Activated T-cell treated with anti-CD3 and anti-CD28 coated beads for 24 hours (primary cell): ENCODE results near the gene CXorf65.

Experiments used
- DNase-seq: peaks from one replicate; pipeline ENCODE4 v3.0.0-alpha.2; 2020; ENCODE audit warnings: low read depth

Gene CXorf65

GRCh38 chrX:71106427-71106826 is at the start of gene CXorf65:
Gene CXorf65, minus strand, starts transcription at chrX:71106740. Its CDS starts 184 bp downstream, at chrX:71106556.
- no peak for DNase-seq

GRCh38 chrX:71154641-71155040 is 48.1 kb upstream of the CXorf65 start:
- no peak for DNase-seq

- DNase-seq = no peak
Observed at GRCh38 chrX:71154196-71154595, 47.7 kb upstream of the CXorf65 start.

- DNase-seq = no peak
Observed at GRCh38 chrX:71151366-71151765, 44.8 kb upstream of the CXorf65 start.

GRCh38 chrX:71148278-71148663 is 41.7 kb upstream of the CXorf65 start:
- no peak for DNase-seq

GRCh38 chrX:71147496-71148277 is 41.1 kb upstream of the CXorf65 start:
- no peak for DNase-seq

GRCh38 chrX:71144651-71145050 is 38.1 kb upstream of the CXorf65 start, which contains the start of gene NLGN3:
Gene NLGN3, plus strand, starts transcription at chrX:71144841. Its CDS starts 2,909 bp downstream, at chrX:71147750.
- DNase-seq = no peak

- no peak for DNase-seq
Observed at GRCh38 chrX:71143508-71143907, 37.0 kb upstream of the CXorf65 start.

- no peak for DNase-seq
Observed at GRCh38 chrX:71140440-71140839, 33.9 kb upstream of the CXorf65 start.

- DNase-seq = no peak
Observed at GRCh38 chrX:71131510-71131909, 25.0 kb upstream of the CXorf65 start.

GRCh38 chrX:71128915-71129765 is 22.6 kb upstream of the CXorf65 start:
- peak; percentile 49 for DNase-seq

GRCh38 chrX:71128166-71128833 is 21.8 kb upstream of the CXorf65 start:
- DNase-seq = no peak

- no peak for DNase-seq
Observed at GRCh38 chrX:71118985-71119535, 12.5 kb upstream of the CXorf65 start.

- DNase-seq = peak; percentile 75
Observed at GRCh38 chrX:71118032-71118984, 11.8 kb upstream of the CXorf65 start, which contains the start of gene MED12. Gene MED12, plus strand, starts transcription at chrX:71118596. Its CDS starts 159 bp downstream, at chrX:71118755.

- no peak for DNase-seq
Observed at GRCh38 chrX:71117358-71117757, 10.8 kb upstream of the CXorf65 start.

- no peak for DNase-seq
Observed at GRCh38 chrX:71111921-71112431, 5.4 kb upstream of the CXorf65 start.

- DNase-seq = peak; percentile 67
Observed at GRCh38 chrX:71111141-71111843, 4.8 kb upstream of the CXorf65 start, which contains the start of gene IL2RG. Gene IL2RG, minus strand, starts transcription at chrX:71111577. Its CDS starts 38 bp downstream, at chrX:71111539.

GRCh38 chrX:71109051-71109450 is 2.5 kb upstream of the CXorf65 start:
- DNase-seq = no peak

GRCh38 chrX:71107762-71108360 is 1.3 kb upstream of the CXorf65 start:
- no peak for DNase-seq
